ENCODE measurements around the gene NSUN4. TPM values are rescaled to one million over a fixed set of nuclear protein-coding genes. Genes with fewer than 3 reads are reported as not detected.

NSUN4 gene
- total RNA-seq (2022; extraction: Qiagen RNA extraction; ENCODE audit: low read depth): 12.4 to 13.6 TPM (median 12.9 TPM) in 5 replicates

DNA sequence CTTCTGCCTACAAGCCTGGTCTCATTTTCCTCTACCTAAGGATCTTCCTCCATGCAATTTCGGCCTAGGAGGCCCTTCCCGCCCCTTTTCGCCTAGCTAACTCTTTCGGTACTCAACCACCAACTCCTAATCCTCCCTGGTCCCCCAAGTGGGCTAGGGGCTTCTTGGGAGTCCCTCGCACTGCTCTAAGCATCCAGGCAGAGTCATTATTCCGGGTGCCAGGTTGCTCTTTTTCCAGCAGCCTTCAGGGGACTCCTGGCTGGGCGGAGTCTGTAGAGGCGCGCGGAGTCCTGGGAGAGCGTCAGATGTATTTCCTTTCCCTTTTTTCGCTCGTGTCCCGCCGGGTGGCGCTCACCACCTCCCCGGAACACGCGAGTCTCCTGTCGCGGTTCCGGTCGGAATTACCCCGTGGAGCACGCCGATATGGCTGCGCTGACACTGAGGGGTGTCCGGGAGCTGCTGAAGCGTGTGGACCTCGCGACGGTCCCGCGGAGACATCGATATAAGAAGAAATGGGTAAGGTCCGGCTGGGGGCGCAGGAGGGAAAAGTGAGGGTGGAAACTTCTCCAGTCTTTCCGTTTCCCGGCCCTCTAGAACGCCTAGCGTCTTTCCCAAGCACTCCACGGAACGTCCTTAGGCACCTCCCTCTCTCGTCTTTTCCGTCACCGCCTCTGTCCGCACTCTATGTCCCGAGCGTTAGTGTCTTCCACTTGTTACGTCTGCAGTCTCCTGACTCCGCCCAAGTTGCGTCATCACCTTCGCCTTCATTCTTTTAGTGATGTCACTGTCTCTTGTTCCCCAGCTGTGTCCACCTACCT, at the start of gene NSUN4:
NSUN4 (plus strand) TSS at position 404 of the 818 bp plus-strand sequence; CDS start at position 424, 20 bp downstream.

DNA sequence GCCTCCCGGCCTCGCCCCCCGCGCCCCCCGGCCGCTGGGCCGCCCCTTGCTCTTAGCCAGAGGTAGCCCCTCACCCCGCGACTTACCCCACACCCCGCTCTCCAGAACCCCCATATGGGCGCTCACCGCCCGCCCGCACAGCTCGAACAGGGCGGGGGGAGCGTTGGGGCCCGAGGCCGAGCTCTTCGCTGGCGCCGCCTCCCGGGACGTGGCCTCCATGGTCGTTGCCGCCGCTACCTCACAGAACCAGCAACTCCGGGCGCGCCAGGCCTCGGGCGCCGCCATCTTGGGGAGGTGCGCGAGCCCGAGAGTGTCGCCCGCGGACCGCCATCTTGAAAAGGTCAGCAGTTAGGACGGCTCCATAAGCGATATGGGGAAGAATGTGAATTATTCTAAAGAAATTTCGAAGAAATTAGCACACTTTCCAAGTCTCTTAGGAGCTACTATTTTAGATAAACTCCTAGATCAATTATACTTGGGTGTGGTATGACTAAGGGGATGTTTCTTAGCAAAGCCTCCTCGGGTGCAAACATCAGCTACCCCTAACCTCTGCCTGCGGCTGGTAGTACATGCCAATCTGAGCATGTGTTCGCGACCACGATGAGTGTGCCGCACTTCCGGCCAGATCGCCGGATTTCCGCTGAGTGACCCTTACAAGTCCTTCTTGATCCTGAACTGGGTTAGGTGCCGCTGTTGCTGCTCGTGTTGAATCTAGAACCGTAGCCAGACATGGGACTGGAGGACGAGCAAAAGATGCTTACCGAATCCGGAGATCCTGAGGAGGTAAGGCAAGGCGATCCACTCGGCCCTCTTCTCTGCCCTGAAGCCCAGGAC, 37.4 kb upstream of the NSUN4 start, which contains the start of the genes LRRC41 and UQCRH:
LRRC41 (minus strand) TSS at position 579 of the 834 bp plus-strand sequence; CDS start at position 285, 294 bp downstream.
UQCRH (plus strand) TSS at position 661 of the 834 bp plus-strand sequence; CDS start at position 730, 69 bp downstream.

DNA sequence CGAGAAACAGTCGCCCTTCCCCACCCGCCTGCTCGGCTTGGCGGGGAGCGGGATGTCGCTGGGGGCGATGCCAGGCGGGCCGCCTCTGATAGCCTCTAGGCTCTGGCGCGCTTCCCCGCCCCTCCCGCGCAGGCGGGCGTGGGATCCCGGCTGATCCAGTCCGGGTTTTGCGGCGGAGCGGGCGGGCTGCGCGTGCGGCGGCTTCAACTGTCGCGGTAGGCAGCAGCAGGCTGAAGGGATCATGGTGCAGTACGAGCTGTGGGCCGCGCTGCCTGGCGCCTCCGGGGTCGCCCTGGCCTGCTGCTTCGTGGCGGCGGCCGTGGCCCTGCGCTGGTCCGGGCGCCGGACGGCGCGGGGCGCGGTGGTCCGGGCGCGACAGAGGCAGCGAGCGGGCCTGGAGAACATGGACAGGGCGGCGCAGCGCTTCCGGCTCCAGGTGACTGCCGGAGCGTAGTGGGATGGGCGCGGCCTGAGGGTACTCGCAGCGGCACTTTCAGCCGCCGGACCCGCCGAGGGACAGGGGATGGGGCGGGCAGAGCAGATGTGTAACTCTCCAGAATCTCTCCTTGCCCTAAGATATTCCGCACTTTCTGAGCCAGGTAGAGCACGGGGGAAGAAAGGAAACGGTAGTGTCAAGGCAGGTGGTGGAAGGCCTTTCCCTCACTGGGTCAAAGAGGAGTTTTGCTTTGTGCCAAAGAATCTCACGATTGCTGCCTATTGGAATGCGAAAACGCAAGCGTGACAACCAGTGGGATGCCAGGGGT, 53.7 kb downstream of the NSUN4 start, which contains the start of gene FAAH:
FAAH (plus strand) TSS at position 210 of the 764 bp plus-strand sequence; CDS start at position 242, 32 bp downstream.

Other genes with a start within 250 kb of the NSUN4 start
- gene PIK3R3, start 208.2 kb upstream of the NSUN4 start, total RNA-seq (2022; extraction: Qiagen RNA extraction; ENCODE audit: low read depth): 1.0 to 1.3 TPM (median 1.1 TPM) in 5 replicates
- gene TSPAN1, start 165.7 kb upstream of the NSUN4 start, total RNA-seq (2022; extraction: Qiagen RNA extraction; ENCODE audit: low read depth): 1.8 to 4.9 TPM (median 2.2 TPM) in 5 replicates
- not detected in 5 replicates for gene P3R3URF, start 164.3 kb upstream of the NSUN4 start, total RNA-seq (2022; extraction: Qiagen RNA extraction; ENCODE audit: low read depth)
- 34.3 to 49.7 TPM (median 48.4 TPM) in 5 replicates for gene POMGNT1, start 142.4 kb upstream of the NSUN4 start, total RNA-seq (2022; extraction: Qiagen RNA extraction; ENCODE audit: low read depth)
- gene LURAP1, start 137.5 kb upstream of the NSUN4 start, total RNA-seq (2022; extraction: Qiagen RNA extraction; ENCODE audit: low read depth): not detected in 5 replicates
- 9.5 to 12.4 TPM (median 10.4 TPM) in 5 replicates for gene RAD54L, start 93.0 kb upstream of the NSUN4 start, total RNA-seq (2022; extraction: Qiagen RNA extraction; ENCODE audit: low read depth)
- gene LRRC41, start 37.2 kb upstream of the NSUN4 start, total RNA-seq (2022; extraction: Qiagen RNA extraction; ENCODE audit: low read depth): 36.0 to 44.4 TPM (median 42.6 TPM) in 5 replicates
- 395 to 538 TPM (median 411 TPM) in 5 replicates for gene UQCRH, start 37.1 kb upstream of the NSUN4 start, total RNA-seq (2022; extraction: Qiagen RNA extraction; ENCODE audit: low read depth)
- gene FAAH, start 53.5 kb downstream of the NSUN4 start, total RNA-seq (2022; extraction: Qiagen RNA extraction; ENCODE audit: low read depth): 0.54 to 0.72 TPM (median 0.56 TPM) in 5 replicates
- 0.70 to 1.2 TPM (median 1.1 TPM) in 5 replicates for gene DMBX1, start 149.0 kb downstream of the NSUN4 start, total RNA-seq (2022; extraction: Qiagen RNA extraction; ENCODE audit: low read depth)
- gene KNCN, start 210.8 kb downstream of the NSUN4 start, total RNA-seq (2022; extraction: Qiagen RNA extraction; ENCODE audit: low read depth): not detected in 5 replicates